Mesendoderm (in vitro differentiated cells): ENCODE data around the gene PRKAR2A. TPM values are rescaled to one million over a fixed set of nuclear protein-coding genes. Genes with fewer than 3 reads are reported as not detected.

Experiments used
- DNase-seq: peaks from one replicate; pipeline ENCODE4 v3.0.0; 2013
- H2AK5ac ChIP-seq: 2 replicates; pipeline ENCODE4 v1.6.1; 2013; ENCODE audit warnings: low read length, inconsistent platforms
- H2BK120ac ChIP-seq: 2 replicates; pipeline ENCODE4 v1.6.1; 2013; ENCODE audit warnings: low read depth, mild to moderate bottlenecking, low read length, moderate library complexity, mixed read lengths
- H2BK15ac ChIP-seq: replicated peaks from 2 replicates; pipeline ENCODE4 v1.6.1; 2013; ENCODE audit warnings: low read depth, mild to moderate bottlenecking, moderate library complexity
- H2BK5ac ChIP-seq: 2 replicates; pipeline ENCODE4 v1.6.1; 2013; ENCODE audit warnings: low read length, inconsistent platforms
- H3K18ac ChIP-seq: 2 replicates; pipeline ENCODE4 v1.6.1; 2013; ENCODE audit warnings: mild to moderate bottlenecking, low read length, mixed read lengths
- H3K23ac ChIP-seq: one replicate; pipeline ENCODE4 v1.6.1; 2013; ENCODE audit warnings: low read length
- H3K27ac ChIP-seq: 2 replicates; pipeline ENCODE4 v1.5.1; 2013; ENCODE audit warnings: low read depth, mild to moderate bottlenecking, inconsistent platforms, low read length, moderate library complexity
- H3K27me3 ChIP-seq: 2 replicates; pipeline ENCODE4 v1.6.1; 2013; ENCODE audit warnings: low read length, control low read depth, mild to moderate bottlenecking, inconsistent platforms; ENCODE audit not compliant: insufficient read depth, poor library complexity
- H3K36me3 ChIP-seq: 2 replicates; pipeline ENCODE4 v1.6.1; 2013; ENCODE audit warnings: low read length, inconsistent platforms; ENCODE audit not compliant: control insufficient read depth, insufficient read depth
- H3K4ac ChIP-seq: one replicate; pipeline ENCODE4 v1.6.1; 2013; ENCODE audit warnings: low read depth, mild to moderate bottlenecking, low read length, moderate library complexity
- H3K4me1 ChIP-seq: 2 replicates; pipeline ENCODE4 v1.6.1; 2013; ENCODE audit warnings: low read depth, low read length, inconsistent platforms; ENCODE audit not compliant: control insufficient read depth
- H3K4me2 ChIP-seq: 2 replicates; pipeline ENCODE4 v1.6.1; 2013; ENCODE audit warnings: low read length
- H3K4me3 ChIP-seq: 2 replicates; pipeline ENCODE4 v1.5.1; 2013; ENCODE audit warnings: mild to moderate bottlenecking, low read length
- H3K56ac ChIP-seq: one replicate; pipeline ENCODE4 v1.6.1; 2013; ENCODE audit warnings: low read length
- H3K79me1 ChIP-seq: 2 replicates; pipeline ENCODE4 v1.6.1; 2013; ENCODE audit warnings: low read length, inconsistent platforms
- H3K79me2 ChIP-seq: 2 replicates; pipeline ENCODE4 v1.6.1; 2013; ENCODE audit warnings: mild to moderate bottlenecking, low read length; ENCODE audit not compliant: control insufficient read depth, insufficient read depth
- H3K9ac ChIP-seq: 2 replicates; pipeline ENCODE4 v1.6.1; 2013; ENCODE audit warnings: low read length, inconsistent platforms
- H4K5ac ChIP-seq: one replicate; pipeline ENCODE4 v1.6.1; 2013; ENCODE audit warnings: low read length
- H4K8ac ChIP-seq: one replicate; pipeline ENCODE4 v1.6.1; 2013; ENCODE audit warnings: low read depth, mild to moderate bottlenecking, control low read depth, low read length, moderate library complexity
- WGBS: extraction: QIAGEN DNeasy Blood & Tissue Kit; methylation state at CpG from one replicate; pipeline ENCODE4 v1.1.7; 2013; ENCODE audit warnings: low lambda C conversion rate, missing lambda C conversion rate; ENCODE audit not compliant: insufficient coverage; ENCODE audit errors: extremely low coverage; 5-methylcytosine and 5-hydroxymethylcytosine counted together
- polyA plus RNA-seq, 2 experiments: library from polyadenylated mRNA; stranded (reverse); fragments of 200-250 nt; gene quantifications; one replicate each; pipeline ENCODE4 v1.2.3, GENCODE V29; 2013

The PRKAR2A gene
- polyA plus RNA-seq (2013, experiment 1 of 2): 28.3 TPM
- polyA plus RNA-seq (2013, experiment 2 of 2): 29.0 TPM

DNA sequence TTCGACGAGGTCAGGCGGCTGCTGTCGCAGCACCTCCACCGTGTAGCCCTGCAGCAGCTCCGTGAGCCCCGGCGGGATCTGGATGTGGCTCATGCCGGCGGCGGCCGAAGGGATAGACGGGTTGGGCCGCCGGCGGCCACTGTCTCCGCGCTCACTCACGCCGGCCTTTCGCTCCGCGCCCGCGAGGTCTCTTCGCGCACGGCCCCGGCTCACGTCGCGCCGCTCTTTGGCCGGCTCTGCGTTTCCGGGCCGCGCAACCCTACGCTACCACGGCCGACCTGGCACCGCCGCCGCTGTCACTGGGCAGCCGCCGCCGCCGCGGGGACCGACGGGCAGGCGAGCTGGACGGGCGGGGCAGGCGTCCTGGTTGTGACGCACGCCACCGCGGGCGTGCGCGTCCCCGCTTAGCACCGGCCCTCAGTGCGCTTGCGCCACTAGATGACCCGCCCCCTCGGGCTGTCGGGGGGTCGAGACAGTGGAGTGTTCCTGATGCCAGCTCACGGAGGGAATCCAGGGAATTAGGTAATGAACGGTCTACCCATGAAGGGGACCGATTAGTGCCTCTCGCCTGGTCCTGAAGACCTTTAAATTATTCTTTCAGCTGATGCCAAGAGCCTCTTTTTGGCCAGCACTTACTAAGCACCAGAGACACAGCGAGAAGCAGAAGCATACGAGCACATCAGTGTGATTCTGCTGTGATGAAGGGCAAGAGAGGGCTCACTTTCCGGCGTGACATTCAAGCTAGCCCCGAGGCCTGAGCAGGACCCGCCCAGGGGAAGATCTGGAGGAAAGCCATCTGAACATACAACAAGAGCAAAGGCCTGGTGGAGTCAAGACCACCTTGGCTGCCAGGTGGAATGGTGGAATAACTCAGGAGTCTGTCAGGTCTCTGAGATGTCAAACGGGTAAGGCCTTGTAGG lies at the start of gene PRKAR2A:
Gene PRKAR2A, minus strand, starts transcription at position 371 of the 920 bp plus-strand sequence. Its CDS starts 278 bp downstream, at position 93.
- no CpG with 5 or more reads among the region's 81 CpGs for whole genome bisulfite sequencing
- H3K18ac ChIP-seq: no peak within 1 kb of the TSS
- peak within 1 kb of the TSS; percentile 33 for H3K27ac ChIP-seq
- H3K4me1 ChIP-seq: peaks cover 2% of the 10 kb centered on the region
- no peak within 1 kb of the TSS for H3K23ac ChIP-seq
- peak within 1 kb of the TSS; percentile 92 for H3K56ac ChIP-seq
- no peak within 1 kb of the TSS for H2BK5ac ChIP-seq
- H3K4me3 ChIP-seq: peak within 1 kb of the TSS; percentile 73
- H4K5ac ChIP-seq: no peak within 1 kb of the TSS
- H3K9ac ChIP-seq: peak within 1 kb of the TSS; percentile 84
- no peak within 1 kb of the TSS for H3K4ac ChIP-seq
- H2AK5ac ChIP-seq: no peak within 1 kb of the TSS
- H4K8ac ChIP-seq: no peak within 1 kb of the TSS
- peak within 1 kb of the TSS; percentile 86 for H3K4me2 ChIP-seq
- peak; percentile 91 for DNase-seq
- H2BK15ac ChIP-seq: no peak within 1 kb of the TSS
- H3K27me3 ChIP-seq: no peaks in the 10 kb centered on the region
- H3K79me2 ChIP-seq: no peaks in the 10 kb centered on the region
- H3K79me1 ChIP-seq: no peaks in the 10 kb centered on the region
- no peaks in the 10 kb centered on the region for H3K36me3 ChIP-seq
- no peak within 1 kb of the TSS for H2BK120ac ChIP-seq

DNA sequence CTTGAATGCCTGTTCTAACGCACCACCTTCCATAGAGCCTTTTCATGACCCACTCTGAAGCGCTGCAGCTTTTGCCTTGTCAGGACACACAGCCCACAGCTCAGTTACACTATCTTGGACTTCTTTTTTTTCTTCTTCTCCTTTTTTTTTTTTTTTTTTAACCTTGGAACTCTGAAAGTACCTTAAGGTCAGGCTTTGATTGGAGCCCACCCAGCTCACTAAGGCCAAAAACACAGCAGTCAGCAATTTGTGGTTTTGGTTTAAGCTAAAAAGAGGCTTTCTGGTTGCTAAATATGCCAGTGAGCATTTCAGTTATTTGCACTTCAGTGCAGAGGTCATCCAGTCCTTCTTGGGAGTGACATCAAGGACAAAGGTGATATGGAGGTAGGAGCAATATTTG lies 49.3 kb upstream of the PRKAR2A start:
- H2BK120ac ChIP-seq: no peak overlapping the region
- H3K79me2 ChIP-seq: no peaks in the 10 kb centered on the region
- no peak overlapping the region for H2BK5ac ChIP-seq
- no peaks in the 10 kb centered on the region for H3K27me3 ChIP-seq
- no peaks in the 10 kb centered on the region for H3K36me3 ChIP-seq
- H3K56ac ChIP-seq: no peak overlapping the region
- no peak overlapping the region for H3K23ac ChIP-seq
- no peak overlapping the region for H4K5ac ChIP-seq
- H3K9ac ChIP-seq: no peak overlapping the region
- no peak overlapping the region for H4K8ac ChIP-seq
- no CpG with 5 or more reads among the region's 2 CpGs for WGBS
- H3K4me2 ChIP-seq: no peak overlapping the region
- no peak overlapping the region for H2AK5ac ChIP-seq
- H3K4me1 ChIP-seq: peaks cover 6% of the 10 kb centered on the region
- no peak overlapping the region for H3K4ac ChIP-seq
- H3K18ac ChIP-seq: no peak overlapping the region
- H3K4me3 ChIP-seq: no peak overlapping the region
- no peak overlapping the region for H3K27ac ChIP-seq
- DNase-seq: no peak
- no peaks in the 10 kb centered on the region for H3K79me1 ChIP-seq
- H2BK15ac ChIP-seq: no peak overlapping the region

DNA sequence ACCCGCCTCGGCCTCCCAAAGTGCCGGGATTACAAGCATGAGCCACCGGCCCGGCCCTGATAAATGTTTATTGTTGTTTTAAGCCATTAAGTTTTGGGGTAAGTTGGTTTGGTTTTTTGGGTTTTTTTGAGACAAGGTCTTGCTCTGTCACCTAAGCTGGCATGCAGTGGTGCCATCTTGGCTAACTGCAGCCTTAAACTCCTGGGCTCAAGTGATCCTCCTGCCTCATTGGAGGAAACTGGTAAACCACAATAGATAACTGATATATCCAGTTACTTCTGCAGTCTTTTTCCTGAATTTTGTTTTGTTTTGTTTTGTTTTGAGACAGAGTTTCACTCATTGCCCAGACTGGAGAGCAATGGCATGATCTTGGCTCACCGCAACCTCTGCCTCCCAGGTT lies 46.8 kb upstream of the PRKAR2A start:
- no peak overlapping the region for H3K27ac ChIP-seq
- H3K4ac ChIP-seq: no peak overlapping the region
- no peak overlapping the region for H3K4me2 ChIP-seq
- H4K5ac ChIP-seq: no peak overlapping the region
- H2BK5ac ChIP-seq: no peak overlapping the region
- DNase-seq: no peak
- H3K36me3 ChIP-seq: no peaks in the 10 kb centered on the region
- H3K9ac ChIP-seq: no peak overlapping the region
- peaks cover 6% of the 10 kb centered on the region for H3K4me1 ChIP-seq
- H3K27me3 ChIP-seq: no peaks in the 10 kb centered on the region
- no peaks in the 10 kb centered on the region for H3K79me1 ChIP-seq
- no peak overlapping the region for H3K56ac ChIP-seq
- no peaks in the 10 kb centered on the region for H3K79me2 ChIP-seq
- no peak overlapping the region for H2BK120ac ChIP-seq
- H4K8ac ChIP-seq: no peak overlapping the region
- no peak overlapping the region for H3K23ac ChIP-seq
- no CpG with 5 or more reads among the region's 6 CpGs for WGBS
- no peak overlapping the region for H2AK5ac ChIP-seq
- H3K4me3 ChIP-seq: no peak overlapping the region
- no peak overlapping the region for H3K18ac ChIP-seq
- H2BK15ac ChIP-seq: no peak overlapping the region

DNA sequence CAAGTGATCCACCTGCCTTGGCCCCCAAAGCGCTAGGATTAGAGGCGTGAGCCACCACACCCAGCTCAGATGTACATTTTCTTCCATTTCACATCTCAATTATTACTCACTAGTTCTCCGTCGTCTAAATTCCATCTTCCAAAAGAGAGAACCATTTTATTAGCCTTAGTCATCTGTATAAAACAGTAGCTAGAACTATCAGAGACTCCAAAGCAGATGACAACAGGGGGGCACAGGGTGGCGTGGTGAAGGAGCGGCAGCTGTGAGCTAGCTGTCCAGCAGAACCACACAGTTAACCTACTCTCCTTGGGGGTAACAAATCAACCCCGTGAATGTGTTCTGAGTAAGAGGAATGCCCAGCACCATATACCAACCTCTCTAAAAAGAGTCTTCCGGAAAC lies 43.9 kb upstream of the PRKAR2A start:
- no peak overlapping the region for H2BK120ac ChIP-seq
- DNase-seq: no peak

DNA sequence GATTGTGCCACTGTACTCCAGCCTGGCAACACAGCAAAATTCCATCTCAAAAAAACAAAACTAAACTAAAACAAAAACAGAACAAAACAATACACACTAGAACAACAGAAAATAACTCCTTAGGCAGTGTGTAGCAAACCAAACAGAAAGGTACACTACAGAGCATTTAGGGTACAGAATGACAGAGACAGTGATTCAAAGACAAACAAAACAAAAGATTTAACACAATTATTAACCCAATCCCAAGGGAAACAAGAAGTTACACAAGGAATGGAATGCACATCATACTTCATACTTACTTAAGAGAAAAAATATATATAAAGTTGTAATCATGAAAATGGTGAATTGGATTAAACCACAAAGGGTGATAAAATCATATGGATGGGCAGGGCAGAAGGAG lies 38.1 kb upstream of the PRKAR2A start:
- H3K56ac ChIP-seq: no peak overlapping the region
- no peak overlapping the region for H2AK5ac ChIP-seq
- H3K4me3 ChIP-seq: no peak overlapping the region
- no peak overlapping the region for H3K4me2 ChIP-seq
- H3K9ac ChIP-seq: no peak overlapping the region
- no peak overlapping the region for H2BK15ac ChIP-seq
- H2BK120ac ChIP-seq: no peak overlapping the region
- H4K5ac ChIP-seq: no peak overlapping the region
- H3K18ac ChIP-seq: no peak overlapping the region
- no peaks in the 10 kb centered on the region for H3K27me3 ChIP-seq
- no peak overlapping the region for H3K23ac ChIP-seq
- no peak overlapping the region for H3K27ac ChIP-seq
- no peak overlapping the region for H2BK5ac ChIP-seq
- no peaks in the 10 kb centered on the region for H3K79me1 ChIP-seq
- no peaks in the 10 kb centered on the region for H3K4me1 ChIP-seq
- no peaks in the 10 kb centered on the region for H3K36me3 ChIP-seq
- no peak for DNase-seq
- H3K79me2 ChIP-seq: no peaks in the 10 kb centered on the region
- H4K8ac ChIP-seq: no peak overlapping the region
- H3K4ac ChIP-seq: no peak overlapping the region

More for the DNA sequence above, 43.9 kb upstream of the PRKAR2A start:
- Histone ChIP-seq H2BK15ac (no peak overlapping the region), H3K27ac (no peak overlapping the region), H3K79me1 (no peaks in the 10 kb centered on the region), H4K5ac (no peak overlapping the region), H2BK5ac (no peak overlapping the region), H3K27me3 (no peaks in the 10 kb centered on the region), H3K56ac (no peak overlapping the region), H3K4ac (no peak overlapping the region), H3K36me3 (no peaks in the 10 kb centered on the region), H3K4me3 (no peak overlapping the region), H3K23ac (no peak overlapping the region), H2AK5ac (no peak overlapping the region), H4K8ac (no peak overlapping the region), H3K4me1 (no peaks in the 10 kb centered on the region), H3K18ac (no peak overlapping the region), H3K4me2 (no peak overlapping the region), H3K79me2 (no peaks in the 10 kb centered on the region), H3K9ac (no peak overlapping the region)
- 100% methylated on average over 2 of the region's 8 CpGs for WGBS
